ENCODE results near the gene TEAD3.

The TEAD3 gene

GRCh38 chr6:35483062-35483461 is 13.8 kb downstream of the TEAD3 start:
- no peak for TF ChIP-seq EP300 (IDR thresholded peaks at IDR 0.05; ENCODE audit: borderline replicate concordance)
- TF ChIP-seq, protein P1, sequence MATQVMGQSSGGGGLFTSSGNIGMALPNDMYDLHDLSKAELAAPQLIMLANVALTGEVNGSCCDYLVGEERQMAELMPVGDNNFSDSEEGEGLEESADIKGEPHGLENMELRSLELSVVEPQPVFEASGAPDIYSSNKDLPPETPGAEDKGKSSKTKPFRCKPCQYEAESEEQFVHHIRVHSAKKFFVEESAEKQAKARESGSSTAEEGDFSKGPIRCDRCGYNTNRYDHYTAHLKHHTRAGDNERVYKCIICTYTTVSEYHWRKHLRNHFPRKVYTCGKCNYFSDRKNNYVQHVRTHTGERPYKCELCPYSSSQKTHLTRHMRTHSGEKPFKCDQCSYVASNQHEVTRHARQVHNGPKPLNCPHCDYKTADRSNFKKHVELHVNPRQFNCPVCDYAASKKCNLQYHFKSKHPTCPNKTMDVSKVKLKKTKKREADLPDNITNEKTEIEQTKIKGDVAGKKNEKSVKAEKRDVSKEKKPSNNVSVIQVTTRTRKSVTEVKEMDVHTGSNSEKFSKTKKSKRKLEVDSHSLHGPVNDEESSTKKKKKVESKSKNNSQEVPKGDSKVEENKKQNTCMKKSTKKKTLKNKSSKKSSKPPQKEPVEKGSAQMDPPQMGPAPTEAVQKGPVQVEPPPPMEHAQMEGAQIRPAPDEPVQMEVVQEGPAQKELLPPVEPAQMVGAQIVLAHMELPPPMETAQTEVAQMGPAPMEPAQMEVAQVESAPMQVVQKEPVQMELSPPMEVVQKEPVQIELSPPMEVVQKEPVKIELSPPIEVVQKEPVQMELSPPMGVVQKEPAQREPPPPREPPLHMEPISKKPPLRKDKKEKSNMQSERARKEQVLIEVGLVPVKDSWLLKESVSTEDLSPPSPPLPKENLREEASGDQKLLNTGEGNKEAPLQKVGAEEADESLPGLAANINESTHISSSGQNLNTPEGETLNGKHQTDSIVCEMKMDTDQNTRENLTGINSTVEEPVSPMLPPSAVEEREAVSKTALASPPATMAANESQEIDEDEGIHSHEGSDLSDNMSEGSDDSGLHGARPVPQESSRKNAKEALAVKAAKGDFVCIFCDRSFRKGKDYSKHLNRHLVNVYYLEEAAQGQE (IDR thresholded peaks at IDR 0.05; ENCODE audit: low read depth): no peak
- TF ChIP-seq, protein P2, sequence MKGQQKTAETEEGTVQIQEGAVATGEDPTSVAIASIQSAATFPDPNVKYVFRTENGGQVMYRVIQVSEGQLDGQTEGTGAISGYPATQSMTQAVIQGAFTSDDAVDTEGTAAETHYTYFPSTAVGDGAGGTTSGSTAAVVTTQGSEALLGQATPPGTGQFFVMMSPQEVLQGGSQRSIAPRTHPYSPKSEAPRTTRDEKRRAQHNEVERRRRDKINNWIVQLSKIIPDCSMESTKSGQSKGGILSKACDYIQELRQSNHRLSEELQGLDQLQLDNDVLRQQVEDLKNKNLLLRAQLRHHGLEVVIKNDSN (IDR thresholded peaks at IDR 0.05): no peak
- TF ChIP-seq RAD21 (IDR thresholded peaks at IDR 0.05; ENCODE audit: low read depth): no peak

- TF ChIP-seq TCF12 (IDR thresholded peaks at IDR 0.05; ENCODE audit: low read depth) (no peak), NFIC (IDR thresholded peaks at IDR 0.05) (no peak), CEBPB (IDR thresholded peaks at IDR 0.05) (no peak)
- TF ChIP-seq, protein P1 (IDR thresholded peaks at IDR 0.05; ENCODE audit: low read depth): no peak
- TF ChIP-seq, protein P3, sequence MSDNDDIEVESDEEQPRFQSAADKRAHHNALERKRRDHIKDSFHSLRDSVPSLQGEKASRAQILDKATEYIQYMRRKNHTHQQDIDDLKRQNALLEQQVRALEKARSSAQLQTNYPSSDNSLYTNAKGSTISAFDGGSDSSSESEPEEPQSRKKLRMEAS (IDR thresholded peaks at IDR 0.05): no peak
These were observed 15.7 kb downstream of the TEAD3 start for GRCh38 chr6:35481226-35481625.

DNA sequence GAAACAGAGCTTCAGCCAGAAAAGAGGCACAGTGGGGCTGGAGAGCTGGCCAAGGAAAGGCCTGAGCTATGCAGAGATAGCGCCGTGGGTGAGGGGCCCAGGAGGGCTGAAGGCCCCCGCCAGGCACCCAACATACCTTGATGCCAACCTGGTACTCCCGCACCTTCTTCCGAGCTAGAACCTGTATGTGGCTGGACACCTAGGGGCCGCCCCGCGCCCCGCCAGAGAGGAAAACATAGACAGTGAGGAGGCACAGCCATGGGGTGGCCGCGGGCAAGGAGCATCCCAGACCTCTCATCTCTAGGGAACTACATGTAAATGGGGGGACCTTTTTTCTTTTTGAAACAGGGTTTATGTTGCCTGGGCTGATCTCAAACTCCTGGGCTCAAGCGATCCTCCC is 16.7 kb downstream of the TEAD3 start:
- TF ChIP-seq FOXM1 (IDR thresholded peaks at IDR 0.05; ENCODE audit: borderline replicate concordance, low read depth): no peak

DNA sequence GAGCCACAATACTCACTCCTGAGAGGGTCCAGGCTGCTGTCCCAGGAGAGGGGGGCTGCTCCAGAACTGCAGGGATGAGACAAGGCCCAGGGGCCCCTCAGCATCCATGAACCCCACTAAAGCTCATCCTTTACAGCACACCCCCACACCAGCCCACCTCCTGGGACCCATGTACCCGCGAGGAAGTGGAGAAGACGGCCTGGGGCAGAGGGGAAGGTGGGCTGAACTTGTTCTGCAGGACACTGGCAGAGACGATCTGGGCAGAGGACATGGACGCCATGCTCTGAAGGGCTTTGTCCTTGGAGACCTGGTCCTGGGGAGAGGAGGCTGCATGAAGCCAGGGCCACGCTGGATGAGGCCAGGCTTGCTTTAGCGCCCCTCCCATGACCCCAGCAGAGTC is 18.6 kb downstream of the TEAD3 start:
- TF ChIP-seq TEAD4 (IDR thresholded peaks at IDR 0.05) (no peak), CEBPB (IDR thresholded peaks at IDR 0.05) (no peak), CREB1 (IDR thresholded peaks at IDR 0.05; ENCODE audit: low read depth) (no peak), FOXM1 (IDR thresholded peaks at IDR 0.05; ENCODE audit: borderline replicate concordance, low read depth) (no peak), EGR1 (IDR thresholded peaks at IDR 0.05) (no peak), YY1 (IDR thresholded peaks at IDR 0.05; ENCODE audit: low read depth) (no peak)

DNA sequence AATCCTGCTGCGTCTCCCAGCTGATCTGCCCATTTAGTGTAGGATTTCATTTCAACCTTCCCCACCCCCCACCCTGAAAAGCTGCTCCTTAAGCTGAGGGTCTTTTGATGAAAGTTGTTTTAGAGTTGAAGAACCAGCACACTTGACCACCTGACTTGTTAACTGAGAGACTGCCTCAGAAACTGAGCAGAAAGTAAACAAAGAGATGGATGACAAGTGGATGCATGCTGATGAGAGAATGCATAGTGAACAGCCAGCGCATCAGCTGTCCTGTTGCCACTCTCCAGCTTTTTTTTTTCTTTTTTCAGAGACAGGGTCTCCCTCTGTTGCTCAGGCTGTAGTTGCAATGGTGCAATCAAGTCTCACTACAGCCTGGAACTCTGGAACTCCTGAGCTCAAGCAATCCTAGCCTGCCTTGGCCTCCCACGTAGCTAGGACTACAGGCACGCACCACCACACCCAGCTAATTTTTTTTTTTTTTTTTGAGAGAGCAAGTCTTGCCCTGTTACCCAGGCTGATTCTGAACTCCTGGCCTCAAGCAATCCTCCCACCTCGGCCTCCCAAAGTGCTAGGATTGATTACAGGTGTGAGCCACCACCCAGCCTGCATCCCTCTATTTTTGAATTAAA is 19.2 kb downstream of the TEAD3 start:
- TF ChIP-seq EGR1 (IDR thresholded peaks at IDR 0.05) (no peak), TCF12 (IDR thresholded peaks at IDR 0.05; ENCODE audit: low read depth) (no peak), FOXM1 (IDR thresholded peaks at IDR 0.05; ENCODE audit: borderline replicate concordance, low read depth) (no peak), YY1 (IDR thresholded peaks at IDR 0.05; ENCODE audit: low read depth) (no peak), ZBTB7A (IDR thresholded peaks at IDR 0.05; ENCODE audit: low read depth) (no peak), TEAD4 (IDR thresholded peaks at IDR 0.05) (no peak), EP300 (IDR thresholded peaks at IDR 0.05; ENCODE audit: borderline replicate concordance) (no peak), CEBPB (IDR thresholded peaks at IDR 0.05) (no peak), TAF1 (IDR thresholded peaks at IDR 0.05; ENCODE audit: low read depth) (no peak), CREB1 (IDR thresholded peaks at IDR 0.05; ENCODE audit: low read depth) (no peak), RAD21 (IDR thresholded peaks at IDR 0.05; ENCODE audit: low read depth) (no peak), NFIC (IDR thresholded peaks at IDR 0.05) (no peak)
- TF ChIP-seq, protein P2 (IDR thresholded peaks at IDR 0.05): no peak
- TF ChIP-seq, protein P3 (IDR thresholded peaks at IDR 0.05): no peak
- TF ChIP-seq, protein P1 (IDR thresholded peaks at IDR 0.05; ENCODE audit: low read depth): no peak
